NCI-H524 treated with DMSO at 0.1 percent for 48 hours (cell line): ENCODE measurements around the gene XPNPEP2.
"Not testable (repeated sequence)": the region's sequence is repeated elsewhere in the genome, so short reads cannot be mapped to it uniquely, and the experiment has no call there.

ENCODE experiments used
- DNase-seq: peaks from one replicate; lab custom pipeline; 2025; lab: John Stamatoyannopoulos, UW

Gene XPNPEP2

DNA sequence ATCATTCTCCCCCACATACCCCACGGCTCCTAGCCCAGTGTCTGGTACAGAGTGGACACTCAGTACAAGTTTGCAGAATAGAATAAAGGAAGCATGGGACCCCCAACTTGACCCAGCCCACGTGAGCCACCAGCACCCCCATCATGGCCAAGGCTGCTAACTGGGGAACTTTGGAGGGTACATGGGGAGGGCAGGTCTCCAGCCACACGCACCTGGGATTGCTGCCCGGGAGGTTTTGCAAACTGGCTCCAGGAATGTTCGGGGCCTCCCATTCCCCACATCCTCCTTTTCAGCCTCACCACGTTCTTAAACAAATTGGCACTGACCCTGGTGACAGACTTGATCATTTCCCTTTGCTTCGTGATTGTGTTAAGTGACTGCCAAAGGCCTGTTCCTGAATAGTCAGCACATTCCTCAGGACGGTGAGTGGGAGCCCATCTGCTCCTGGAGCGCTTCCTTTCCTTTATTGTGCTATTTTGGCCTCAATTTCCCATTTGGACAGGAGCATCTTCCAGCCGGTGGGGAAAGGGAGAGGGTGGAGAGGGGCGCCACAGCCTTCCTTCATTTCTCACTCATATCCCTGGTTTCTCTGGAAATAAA lies 18.7 kb upstream of the XPNPEP2 start:
- no peak for DNase-seq

DNA sequence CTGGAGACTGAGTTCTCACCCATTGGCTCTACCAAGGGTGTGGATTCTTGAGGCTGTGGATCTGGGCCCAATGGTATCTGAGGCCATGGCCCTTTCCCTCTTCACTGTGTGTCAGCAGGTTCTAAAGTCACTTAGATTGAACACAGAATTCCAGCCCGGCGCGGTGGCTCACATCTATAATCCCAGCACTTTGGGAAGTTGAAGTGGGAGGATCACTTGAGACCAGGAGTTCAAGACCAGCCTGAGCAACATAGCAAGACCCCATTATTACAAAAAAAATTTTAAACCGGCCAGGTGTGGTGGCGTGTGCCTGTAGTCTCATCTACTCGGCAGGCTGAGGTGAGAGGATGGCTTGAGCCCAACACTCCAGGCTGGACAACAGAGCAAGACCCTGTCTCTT lies 18.0 kb upstream of the XPNPEP2 start:
- no peak for DNase-seq

DNA sequence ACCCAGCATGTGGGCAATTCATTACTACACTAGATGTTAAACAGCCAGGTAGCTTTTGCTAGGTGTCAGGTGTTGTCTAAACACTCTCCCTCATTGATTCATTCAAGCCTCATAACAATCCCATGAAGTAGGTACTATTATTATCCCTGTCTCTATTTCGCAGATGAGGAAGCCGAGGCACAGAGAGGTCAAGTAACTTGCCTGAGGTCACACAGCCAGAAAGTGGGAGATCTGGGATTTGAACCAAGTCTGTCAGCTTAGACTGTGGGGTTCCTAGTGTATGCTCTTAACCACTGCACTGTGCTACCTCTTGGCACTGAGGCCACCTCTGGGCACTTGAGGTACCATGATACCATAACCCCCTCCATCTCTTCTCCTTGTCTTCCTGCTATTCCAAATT lies 17.4 kb upstream of the XPNPEP2 start:
- DNase-seq = no peak

DNA sequence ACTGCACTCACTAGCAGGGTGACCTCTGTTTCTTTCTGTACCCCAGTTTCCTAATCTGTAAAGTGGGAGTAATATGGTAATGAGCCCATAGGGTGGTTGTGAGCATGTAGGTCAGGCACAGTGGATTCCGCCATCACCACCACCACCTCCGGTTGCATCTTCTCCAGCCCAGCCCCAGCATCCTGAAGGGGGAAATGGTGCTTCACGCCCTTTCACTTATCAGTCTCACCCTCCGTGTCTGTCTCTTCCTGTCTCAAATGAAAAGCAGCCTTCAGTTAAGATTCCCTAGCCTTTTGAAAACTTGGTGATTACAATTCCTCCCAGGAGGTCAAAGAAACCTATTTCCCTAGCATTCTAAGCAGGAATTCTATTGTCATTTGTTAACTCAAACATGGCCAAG lies 16.9 kb upstream of the XPNPEP2 start:
- no peak for DNase-seq

DNA sequence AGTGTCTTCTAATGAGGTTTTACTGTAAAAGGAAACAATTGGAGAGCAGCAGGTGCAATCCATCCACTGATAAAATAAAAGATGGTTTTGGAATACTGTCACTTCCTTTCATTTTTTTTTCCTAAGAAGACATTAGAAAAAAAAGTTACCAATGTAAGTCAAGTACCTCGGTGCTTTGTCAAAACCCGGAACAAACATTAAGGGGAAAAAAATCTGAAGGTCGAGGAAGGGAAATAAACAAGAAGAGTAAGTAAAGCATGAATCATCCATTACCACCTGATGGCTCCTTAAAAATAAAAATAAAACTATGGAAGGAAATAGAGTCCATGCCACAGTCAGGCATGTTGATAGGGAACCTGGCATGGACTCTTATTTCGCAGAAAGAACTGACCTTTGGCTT lies 15.3 kb upstream of the XPNPEP2 start:
- DNase-seq = no peak

DNA sequence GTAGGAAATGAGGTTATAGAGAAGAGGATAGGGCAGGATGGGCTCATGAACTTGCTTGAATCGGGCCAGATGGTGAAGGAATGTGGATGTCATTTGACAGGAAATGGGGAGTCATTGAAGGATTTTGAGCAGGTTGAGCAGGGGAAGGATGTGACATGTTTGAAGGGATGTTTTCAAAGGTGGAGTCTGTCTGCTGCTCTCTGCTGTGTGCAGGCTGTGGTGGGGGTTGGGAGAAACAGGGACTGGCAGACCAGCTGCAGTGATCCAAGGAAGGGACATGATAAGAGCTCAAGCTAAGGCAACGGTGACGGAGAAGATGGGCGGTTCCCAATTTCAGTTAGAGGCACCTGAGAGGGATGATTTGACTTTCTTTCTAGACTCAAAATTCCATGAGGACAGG lies 14.0 kb upstream of the XPNPEP2 start:
- DNase-seq = no peak

DNA sequence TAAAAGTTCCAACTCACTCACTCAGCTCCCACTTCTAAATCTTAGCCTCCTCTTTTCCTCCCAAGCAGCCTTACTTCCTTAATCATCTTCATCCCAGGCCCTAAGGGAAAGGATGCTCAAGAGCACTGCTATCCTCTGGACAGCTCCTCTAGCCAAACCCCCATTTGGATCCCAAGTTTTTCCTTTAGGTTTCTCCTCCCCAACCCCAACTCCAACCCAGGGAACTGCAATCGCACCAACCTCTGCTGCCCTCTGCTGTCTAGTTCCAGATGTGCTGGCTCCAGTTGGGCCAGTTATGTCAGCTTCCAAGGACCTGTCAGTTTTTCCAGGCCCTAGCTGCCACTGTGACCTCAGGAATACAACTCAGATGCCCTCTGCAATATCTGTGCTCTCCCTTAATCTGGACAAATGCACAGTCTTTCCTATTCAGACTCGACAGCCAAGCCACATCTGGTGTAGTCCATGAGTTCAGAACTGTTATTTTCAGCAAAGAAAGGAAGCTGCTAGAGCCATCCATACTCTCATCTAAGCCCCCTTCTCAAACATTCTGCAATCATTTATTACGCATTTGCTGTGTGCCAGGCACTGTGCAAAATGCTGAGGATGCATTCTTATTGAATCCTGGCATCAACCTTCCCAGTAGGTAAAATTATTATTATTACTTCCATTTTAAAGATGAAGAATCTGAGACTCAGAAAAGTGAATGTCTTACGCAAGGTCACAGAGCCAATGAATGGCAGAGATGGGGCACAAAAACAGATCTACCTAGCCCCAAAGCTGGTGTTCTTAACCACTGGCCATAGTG lies 12.3 kb upstream of the XPNPEP2 start:
- DNase-seq = no peak

DNA sequence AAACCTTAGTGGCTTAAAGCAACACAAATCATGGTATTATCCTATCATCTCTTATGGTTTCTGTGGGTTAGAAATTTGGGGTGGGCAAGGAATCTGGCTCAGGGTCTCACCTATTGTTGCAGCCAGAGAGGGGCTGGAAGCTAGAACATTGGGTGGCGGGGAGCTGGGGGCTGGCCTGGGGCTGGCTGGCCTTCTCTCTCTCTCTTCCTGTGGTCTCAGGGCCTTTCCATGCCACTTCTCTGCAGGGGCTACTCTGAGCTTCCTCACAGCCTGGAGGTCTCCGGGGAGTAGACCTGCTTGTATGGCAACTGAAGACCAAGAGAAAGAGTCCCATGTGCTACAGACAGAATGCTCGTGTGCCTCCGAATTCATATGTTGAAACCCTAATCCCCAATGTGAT lies 10.7 kb upstream of the XPNPEP2 start:
- DNase-seq = no peak

DNA sequence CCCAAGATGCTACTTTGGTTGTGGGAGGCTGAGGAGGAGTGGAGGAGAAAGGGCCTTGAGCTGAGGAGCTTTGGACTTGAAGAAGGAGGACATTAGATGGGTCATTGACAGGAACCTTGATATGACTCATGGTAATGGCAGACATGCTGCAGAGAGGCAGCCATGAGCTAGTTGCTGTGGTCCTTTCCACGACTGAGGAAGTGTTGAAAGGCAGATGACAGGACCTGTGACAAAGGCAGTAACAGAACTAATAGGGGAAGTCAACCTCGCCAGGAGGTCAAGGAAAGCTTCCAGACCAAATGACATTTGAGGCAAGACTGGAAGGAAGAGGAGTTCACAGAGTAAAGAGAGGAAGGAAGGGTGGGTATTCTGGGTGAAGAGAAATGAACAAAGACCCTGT lies 7.6 kb upstream of the XPNPEP2 start:
- DNase-seq = no peak

DNA sequence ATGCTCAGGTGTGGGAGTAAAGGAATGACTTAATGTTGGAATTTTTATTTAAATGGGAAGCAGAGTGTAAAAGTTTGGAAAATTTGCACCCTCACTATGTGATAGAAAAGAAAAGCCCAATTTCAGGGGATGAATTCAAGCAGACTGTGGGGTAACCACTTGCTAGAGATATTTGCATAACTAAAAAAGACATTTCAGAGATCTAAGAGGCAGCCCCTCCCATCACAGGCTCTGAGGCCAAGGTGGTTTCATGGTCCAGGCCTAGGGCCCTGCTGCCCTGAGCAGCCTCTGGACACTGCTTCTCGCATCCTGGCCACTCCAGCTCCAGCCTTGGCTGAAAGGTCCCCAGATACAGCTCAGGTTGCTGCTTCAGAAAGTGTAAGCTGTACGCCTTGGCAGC lies 5.9 kb upstream of the XPNPEP2 start:
- no peak for DNase-seq

DNA sequence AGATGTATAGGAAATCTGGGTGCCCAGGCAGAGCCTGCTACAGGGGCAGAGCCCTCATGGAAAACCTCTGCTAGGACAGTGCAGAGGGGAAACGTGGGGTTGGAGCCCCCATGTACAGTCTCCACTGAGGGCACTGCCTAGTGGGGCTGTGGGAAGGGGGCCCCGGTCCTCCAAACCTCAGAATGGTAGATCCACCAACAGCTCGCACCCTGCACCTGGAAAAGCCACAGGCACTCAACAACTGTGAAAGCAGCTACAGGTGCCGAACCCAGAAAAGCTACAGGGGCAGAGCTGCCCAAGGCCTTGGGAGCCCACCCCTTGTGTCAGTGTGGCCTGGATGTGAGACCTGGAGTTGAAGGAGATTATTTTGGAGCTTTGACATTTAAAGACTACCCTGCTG lies 5.4 kb upstream of the XPNPEP2 start:
- no peak for DNase-seq

DNA sequence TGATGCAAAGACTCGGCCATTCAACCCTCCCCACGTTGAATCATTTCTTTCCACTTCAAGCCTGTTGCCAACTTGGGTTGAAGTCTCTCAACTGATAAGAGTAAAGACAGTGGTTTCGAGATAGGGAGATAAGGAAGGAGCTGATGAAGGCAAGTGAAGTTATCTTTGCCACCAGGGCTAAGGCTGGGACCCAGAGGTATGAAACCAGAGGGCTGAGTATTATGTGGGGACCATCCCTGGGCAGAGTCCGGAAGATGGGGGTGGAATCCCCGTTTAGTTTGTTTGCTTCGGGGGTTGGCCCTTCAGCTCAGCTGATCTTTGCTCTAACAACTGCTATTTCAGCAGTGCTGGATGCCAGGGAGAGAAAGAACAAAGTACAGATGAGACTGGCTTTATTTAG lies 2.3 kb upstream of the XPNPEP2 start:
- DNase-seq = no peak

DNA sequence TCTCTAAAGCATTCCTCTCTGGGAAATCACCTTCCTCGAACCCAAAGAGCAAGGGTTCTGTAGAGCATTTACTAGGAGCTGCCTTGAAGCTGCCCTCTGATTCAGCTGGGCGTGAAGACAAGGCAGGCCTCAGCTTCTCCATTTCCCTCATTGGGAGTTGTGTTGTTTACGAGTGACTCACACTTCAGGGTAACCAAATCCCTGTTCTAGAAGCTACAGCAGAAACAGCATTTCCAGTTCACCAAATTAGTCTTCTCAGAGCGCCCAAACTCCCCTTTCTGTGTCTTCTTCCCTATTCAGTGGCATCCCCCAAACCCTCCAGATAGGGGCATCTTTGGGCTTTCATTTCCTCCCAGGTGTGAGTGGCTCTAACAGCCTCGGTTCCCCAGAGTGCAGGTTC lies 863 bp upstream of the XPNPEP2 start:
- no peak for DNase-seq

DNA sequence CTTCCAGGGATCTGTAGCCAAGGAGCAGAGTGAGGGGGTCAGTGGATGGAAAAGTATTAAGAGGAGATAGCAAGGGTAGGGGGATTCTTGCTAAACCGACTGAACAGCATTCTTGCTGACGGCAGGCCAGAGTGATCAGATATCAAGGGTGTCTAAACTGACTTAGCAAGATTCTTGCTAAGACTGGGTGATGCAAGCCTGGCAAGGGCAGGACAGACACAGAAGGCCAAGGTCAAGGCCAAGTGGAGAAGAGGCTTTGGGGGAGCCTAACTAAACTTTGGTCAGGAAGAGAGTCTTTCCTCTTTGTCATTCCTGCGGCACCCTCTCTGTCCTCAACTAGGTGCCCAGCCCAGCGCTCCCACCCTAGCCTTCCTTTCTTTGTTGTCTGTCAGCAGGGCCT lies 799 bp downstream of the XPNPEP2 start:
- no peak for DNase-seq

DNA sequence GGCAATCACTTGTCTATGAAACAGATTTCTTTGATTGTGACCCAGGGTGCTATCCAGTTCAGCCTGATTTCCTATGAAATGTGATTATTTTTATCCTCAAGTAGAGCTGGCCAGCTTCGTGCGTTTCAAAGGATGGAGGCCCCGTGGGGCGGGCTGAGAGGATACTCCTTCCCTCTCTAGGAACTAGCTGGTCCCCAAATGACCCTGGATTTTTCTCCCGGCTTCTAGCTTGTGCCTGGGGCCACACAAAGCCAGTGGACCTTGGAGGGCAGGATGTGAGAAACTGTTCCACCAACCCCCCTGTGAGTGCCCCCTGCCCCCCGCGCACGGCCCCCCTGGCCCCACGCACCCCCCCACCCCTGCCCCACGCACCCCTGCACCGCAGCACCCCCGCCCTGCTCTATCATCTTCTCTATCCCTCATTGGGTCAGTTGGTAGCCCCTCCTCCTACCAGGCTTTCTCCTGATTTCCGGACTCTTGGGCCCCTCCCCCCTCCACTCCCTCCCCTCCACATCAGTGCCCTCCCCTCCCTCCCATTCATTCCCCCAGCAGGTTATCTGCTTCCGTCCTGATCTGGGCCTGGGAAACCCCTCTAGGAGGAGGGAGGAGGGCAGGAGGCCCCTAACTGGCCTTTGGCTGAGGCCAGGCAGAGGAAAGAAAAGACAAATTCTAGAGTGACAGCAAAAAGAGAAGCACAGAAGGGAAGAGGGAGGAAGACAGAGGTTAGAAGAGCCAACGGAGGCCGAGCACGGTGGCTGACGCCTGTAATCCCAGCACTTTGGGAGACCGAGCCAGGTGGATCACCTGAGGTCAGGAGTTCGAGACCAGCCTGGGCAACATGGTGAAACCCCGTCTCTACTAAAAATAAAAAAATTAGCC lies 3.3 kb downstream of the XPNPEP2 start:
- no peak for DNase-seq

DNA sequence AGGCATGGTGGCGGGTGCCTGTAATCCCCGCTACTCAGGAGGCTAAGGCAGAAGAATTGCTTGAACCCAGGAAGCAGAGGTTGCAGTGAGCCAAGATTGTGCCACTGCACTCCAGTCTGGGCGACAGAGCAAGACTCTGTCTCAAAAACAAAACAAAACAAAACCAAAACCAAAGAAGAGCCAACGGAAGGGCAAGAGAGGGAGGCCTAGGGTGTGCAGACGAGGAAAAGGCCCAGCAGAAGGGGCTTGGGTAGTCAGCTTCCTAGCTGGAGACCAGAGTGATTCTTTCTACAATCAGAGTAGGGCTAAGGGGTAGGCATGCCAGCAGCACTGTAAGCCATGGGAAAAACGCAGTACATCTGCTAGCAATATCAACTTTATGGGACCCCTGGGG lies 4.0 kb downstream of the XPNPEP2 start:
- not testable (repeated sequence) for DNase-seq

DNA sequence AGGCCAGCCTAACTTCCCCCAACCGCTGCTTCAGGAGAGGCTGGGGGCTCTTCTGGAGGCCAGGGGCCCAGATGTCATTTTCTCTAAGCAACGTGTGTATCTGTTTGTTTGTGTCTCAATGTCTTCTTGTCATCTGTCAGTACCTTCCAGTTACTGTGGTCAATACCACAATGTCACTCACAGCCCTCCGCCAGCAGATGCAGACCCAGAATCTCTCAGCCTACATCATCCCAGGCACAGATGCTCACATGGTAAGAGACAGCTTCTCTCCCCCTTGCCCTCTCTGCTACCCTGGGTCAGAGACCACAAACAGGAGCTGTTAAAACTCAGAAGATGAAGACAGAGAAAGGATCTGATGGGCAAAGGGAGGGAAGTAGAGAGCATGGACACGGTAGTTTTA lies 5.0 kb downstream of the XPNPEP2 start:
- DNase-seq = no peak

DNA sequence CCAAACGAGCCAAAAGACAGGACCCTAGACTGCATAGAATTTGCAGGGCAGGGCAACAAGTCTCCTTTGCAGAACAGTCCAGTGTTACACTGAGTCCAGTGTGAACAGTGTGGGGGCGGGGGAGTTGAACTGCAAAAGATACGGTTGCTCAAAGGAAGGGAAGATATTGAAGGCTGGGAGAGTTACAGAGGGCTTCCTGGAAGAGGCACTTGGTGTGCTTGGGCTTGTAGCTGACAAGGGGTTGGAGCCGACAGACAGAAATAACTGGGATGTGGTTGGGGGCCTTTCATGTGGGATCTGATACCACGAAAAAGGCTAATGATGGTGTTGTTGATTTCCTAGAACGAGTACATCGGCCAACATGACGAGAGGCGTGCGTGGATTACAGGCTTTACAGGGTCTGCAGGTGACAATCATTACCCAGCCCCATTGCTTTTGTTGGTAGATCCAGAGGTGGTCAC lies 6.1 kb downstream of the XPNPEP2 start:
- DNase-seq = no peak

DNA sequence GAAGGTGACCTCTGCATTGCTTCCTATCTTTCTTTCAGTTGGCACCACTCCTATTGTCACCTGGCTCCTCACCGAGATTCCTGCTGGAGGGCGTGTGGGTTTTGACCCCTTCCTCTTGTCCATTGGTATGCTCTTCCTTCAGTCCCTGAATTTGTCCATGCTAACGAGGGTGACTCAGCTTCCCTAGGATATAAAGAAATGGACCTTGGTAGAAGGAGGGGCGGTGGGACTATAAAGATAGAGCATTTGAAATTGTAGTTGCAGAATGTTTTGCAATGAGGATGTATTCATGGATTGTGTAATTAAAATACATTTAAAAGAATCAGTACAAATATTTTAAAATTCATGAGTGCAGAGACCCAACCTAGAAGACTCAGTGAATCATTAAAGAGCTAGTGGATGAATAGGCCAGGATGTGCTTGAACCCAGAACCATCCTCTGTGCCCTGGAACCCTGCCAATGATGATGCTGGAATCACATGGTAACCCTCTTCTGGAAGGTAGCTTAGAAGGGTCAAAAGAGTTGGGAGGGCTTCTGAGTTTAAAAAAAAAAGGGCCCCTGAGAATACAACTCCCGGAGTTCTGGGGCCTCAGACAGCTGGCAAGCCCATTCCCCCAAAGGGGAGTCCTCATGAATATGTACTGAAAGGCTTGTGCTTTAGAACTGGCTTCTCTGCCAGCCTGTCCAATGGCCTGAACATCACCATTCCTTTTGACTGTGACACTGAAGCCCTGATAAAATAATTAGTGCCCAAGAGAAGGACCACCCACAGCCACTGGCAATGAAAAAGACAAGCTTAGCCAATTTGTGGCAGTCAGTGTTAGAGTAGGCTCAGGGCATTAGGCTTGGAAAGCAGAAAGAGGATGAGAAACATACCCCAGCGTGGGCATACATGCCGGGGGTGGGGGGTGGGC lies 8.0 kb downstream of the XPNPEP2 start:
- no peak for DNase-seq

DNA sequence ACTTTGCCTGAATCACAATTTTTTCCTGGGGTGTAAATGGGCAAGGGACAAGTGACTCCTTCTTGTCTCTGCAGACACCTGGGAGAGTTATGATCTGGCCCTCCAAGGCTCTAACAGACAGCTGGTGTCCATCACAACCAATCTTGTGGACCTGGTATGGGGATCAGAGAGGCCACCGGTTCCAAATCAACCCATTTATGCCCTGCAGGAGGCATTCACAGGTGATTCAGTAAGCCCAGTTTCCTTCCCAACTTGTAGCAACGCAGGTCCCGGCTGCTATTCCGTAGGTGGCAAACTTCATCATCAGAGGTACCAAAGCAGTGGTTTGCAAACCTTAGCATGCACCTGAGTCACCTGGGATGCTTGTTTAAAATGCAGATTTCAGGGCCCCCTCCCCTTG lies 8.8 kb downstream of the XPNPEP2 start:
- no peak for DNase-seq

DNA sequence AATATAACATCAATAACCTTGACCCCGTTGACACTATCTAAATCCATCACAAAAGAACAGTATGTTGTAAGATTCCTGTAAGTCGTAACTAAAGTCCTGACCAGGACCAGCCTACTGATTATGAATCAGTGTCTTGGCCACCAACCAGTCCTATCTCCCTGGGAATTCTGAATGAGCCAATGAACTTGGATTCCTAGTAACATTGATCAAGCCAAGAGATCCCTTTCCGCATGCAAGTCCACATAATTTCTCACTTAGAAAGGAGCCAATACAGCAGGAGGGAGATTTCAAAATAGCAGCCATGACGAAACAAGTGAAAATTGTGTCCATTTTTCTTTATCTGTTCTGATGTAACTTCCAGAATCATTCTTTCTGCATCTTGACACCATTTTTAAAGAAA lies 9.5 kb downstream of the XPNPEP2 start:
- DNase-seq = no peak

DNA sequence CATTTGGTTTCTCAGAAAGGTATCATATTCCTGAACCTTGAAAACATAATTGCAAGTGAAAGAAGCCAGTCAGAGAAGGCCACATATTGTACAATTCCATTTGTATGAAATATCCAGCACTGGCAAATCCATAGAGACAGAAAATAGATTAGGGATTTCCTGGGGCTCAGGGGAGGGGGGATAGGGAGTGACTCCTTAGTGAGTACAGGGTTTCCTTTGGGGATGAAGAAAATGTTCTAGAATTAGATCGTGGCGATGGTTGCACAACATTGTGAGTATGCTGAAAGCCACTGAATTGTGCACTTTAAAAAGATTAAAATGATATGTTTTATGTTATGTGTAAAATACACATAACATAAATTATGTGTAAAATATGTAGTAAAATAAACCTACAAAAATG lies 10.3 kb downstream of the XPNPEP2 start:
- DNase-seq = no peak
